AG09309 (cell line): Measurements from ENCODE around the gene PTPRC.

Experiments
- DNase-seq: peaks from one replicate; pipeline ENCODE4 v3.0.0-alpha.2; 2010; ENCODE audit warnings: low read depth
- H3K4me3 ChIP-seq: 2 replicates; pipeline ENCODE4 v1.5.1; 2011; ENCODE audit warnings: mild to moderate bottlenecking, low read depth, low read length, moderate library complexity; ENCODE audit not compliant: control insufficient read depth
- CTCF ChIP-seq: IDR thresholded peaks from 2 replicates; pipeline ENCODE4 v1.5.1; 2011; ENCODE audit warnings: mild to moderate bottlenecking, low read depth, low read length, inconsistent platforms; ENCODE audit not compliant: insufficient read depth, control insufficient read depth; ENCODE audit errors: missing control alignments

Gene PTPRC

GRCh38 chr1:198620218-198620617, 18.6 kb upstream of the PTPRC start:
- no peak for TF ChIP-seq CTCF
- DNase-seq, result no peak
- H3K4me3 ChIP-seq, result no peak overlapping the region

- H3K4me3 ChIP-seq, result no peak overlapping the region
- DNase-seq, result no peak
- TF ChIP-seq CTCF, result no peak
Observed at GRCh38 chr1:198620951-198621824, 17.7 kb upstream of the PTPRC start.

- no peak overlapping the region for H3K4me3 ChIP-seq
- no peak for DNase-seq
- TF ChIP-seq CTCF, result no peak
Observed at GRCh38 chr1:198622001-198622400, 16.8 kb upstream of the PTPRC start.

GRCh38 chr1:198623752-198624647, 14.8 kb upstream of the PTPRC start:
- no peak overlapping the region for H3K4me3 ChIP-seq
- peak; percentile 21 for DNase-seq
- no peak for TF ChIP-seq CTCF

GRCh38 chr1:198624648-198624980, 14.2 kb upstream of the PTPRC start:
- TF ChIP-seq CTCF, result no peak
- DNase-seq, result no peak
- no peak overlapping the region for H3K4me3 ChIP-seq

GRCh38 chr1:198627436-198628066, 11.3 kb upstream of the PTPRC start:
- no peak for TF ChIP-seq CTCF

More at GRCh38 chr1:198627436-198628066, 11.3 kb upstream of the PTPRC start:
- no peak overlapping the region for H3K4me3 ChIP-seq
- DNase-seq, result no peak
